ENCODE measurements around the gene ME1.

DNA sequence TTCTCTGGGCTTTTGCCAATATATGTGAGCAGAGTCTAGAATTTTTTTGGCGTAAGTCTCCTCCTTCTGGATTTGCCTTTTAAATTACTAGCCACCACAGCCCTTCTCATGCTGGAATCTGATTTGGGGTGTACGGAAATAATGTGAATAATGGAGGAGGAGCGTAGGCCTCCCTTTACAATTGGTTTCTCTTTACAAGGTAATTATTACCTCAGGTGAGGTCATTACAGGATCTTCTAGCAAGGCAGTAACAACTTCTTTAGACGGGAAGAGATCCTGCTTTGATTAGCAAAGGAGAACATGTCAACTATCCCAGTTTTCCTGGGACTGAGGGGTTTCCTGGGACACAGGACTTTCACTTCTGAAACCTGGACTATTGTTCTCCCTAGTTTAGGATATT is 228.8 kb downstream of the ME1 start:
- TF ChIP-seq, protein P1, sequence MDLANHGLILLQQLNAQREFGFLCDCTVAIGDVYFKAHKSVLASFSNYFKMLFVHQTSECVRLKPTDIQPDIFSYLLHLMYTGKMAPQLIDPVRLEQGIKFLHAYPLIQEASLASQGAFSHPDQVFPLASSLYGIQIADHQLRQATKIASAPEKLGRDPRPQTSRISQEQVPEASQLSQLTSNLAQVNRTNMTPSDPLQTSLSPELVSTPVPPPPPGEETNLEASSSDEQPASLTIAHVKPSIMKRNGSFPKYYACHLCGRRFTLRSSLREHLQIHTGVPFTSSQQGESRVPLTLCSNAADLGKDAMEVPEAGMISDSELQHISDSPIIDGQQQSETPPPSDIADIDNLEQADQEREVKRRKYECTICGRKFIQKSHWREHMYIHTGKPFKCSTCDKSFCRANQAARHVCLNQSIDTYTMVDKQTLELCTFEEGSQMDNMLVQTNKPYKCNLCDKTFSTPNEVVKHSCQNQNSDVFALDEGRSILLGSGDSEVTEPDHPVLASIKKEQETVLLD (IDR thresholded peaks at IDR 0.05) = no peak
- TF ChIP-seq, protein P2, sequence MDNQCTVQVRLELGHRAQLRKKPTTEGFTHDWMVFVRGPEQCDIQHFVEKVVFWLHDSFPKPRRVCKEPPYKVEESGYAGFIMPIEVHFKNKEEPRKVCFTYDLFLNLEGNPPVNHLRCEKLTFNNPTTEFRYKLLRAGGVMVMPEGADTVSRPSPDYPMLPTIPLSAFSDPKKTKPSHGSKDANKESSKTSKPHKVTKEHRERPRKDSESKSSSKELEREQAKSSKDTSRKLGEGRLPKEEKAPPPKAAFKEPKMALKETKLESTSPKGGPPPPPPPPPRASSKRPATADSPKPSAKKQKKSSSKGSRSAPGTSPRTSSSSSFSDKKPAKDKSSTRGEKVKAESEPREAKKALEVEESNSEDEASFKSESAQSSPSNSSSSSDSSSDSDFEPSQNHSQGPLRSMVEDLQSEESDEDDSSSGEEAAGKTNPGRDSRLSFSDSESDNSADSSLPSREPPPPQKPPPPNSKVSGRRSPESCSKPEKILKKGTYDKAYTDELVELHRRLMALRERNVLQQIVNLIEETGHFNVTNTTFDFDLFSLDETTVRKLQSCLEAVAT (IDR thresholded peaks at IDR 0.05) = no peak
- TF ChIP-seq, protein P3, sequence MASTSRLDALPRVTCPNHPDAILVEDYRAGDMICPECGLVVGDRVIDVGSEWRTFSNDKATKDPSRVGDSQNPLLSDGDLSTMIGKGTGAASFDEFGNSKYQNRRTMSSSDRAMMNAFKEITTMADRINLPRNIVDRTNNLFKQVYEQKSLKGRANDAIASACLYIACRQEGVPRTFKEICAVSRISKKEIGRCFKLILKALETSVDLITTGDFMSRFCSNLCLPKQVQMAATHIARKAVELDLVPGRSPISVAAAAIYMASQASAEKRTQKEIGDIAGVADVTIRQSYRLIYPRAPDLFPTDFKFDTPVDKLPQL (IDR thresholded peaks at IDR 0.05; ENCODE audit: extremely low read depth, insufficient read length) = no peak
- TF ChIP-seq, protein P4, sequence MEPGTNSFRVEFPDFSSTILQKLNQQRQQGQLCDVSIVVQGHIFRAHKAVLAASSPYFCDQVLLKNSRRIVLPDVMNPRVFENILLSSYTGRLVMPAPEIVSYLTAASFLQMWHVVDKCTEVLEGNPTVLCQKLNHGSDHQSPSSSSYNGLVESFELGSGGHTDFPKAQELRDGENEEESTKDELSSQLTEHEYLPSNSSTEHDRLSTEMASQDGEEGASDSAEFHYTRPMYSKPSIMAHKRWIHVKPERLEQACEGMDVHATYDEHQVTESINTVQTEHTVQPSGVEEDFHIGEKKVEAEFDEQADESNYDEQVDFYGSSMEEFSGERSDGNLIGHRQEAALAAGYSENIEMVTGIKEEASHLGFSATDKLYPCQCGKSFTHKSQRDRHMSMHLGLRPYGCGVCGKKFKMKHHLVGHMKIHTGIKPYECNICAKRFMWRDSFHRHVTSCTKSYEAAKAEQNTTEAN (CRISPR knock-in tag; IDR thresholded peaks at IDR 0.05) = no peak
- TF ChIP-seq ZNF121 (CRISPR knock-in tag; conservative IDR thresholded peaks at IDR 0.05) (no peak), ZSCAN29 (IDR thresholded peaks at IDR 0.05) (no peak), EZH2 (IDR thresholded peaks at IDR 0.05; ENCODE audit: borderline replicate concordance, low read depth, low read length) (no peak), TAF1 (IDR thresholded peaks at IDR 0.05; ENCODE audit: control insufficient read depth, extremely low read depth, insufficient read depth, low read length, severe bottlenecking) (no peak), SIX5 (IDR thresholded peaks at IDR 0.05; ENCODE audit: borderline replicate concordance in 1 of 2, insufficient read depth in 1 of 2, low read depth in 1 of 2, low read length in 2 of 2) (no peak), FOXJ3 (CRISPR knock-in tag; IDR thresholded peaks at IDR 0.05) (no peak), GATAD2B (IDR thresholded peaks at IDR 0.05; ENCODE audit: borderline replicate concordance) (no peak), MED1 (CRISPR knock-in tag; IDR thresholded peaks at IDR 0.05; ENCODE audit: borderline replicate concordance) (no peak), ATF7 (IDR thresholded peaks at IDR 0.05) (no peak), HNRNPL (IDR thresholded peaks at IDR 0.05; ENCODE audit: low read depth, low read length) (no peak)

Measured in K562 (cell line).